Keratinocyte (primary cell): ENCODE data around the gene CRHR2. TPM values are rescaled to one million over a fixed set of nuclear protein-coding genes. Genes with fewer than 3 reads are reported as not detected.

ENCODE experiments used
- DNase-seq: peaks from one replicate; pipeline ENCODE4 v3.0.0-alpha.2; 2011; ENCODE audit warnings: low read depth, missing footprints, low spot score
- FAIRE-seq: peaks from 2 replicates; lab custom pipeline; 2011; peaks lifted over from hg19 to GRCh38; lab: Jason Lieb, UNC
- H2AFZ ChIP-seq: 2 replicates; pipeline ENCODE4 v1.6.0; 2012; ENCODE audit warnings: low read length, control low read depth, inconsistent platforms; ENCODE audit not compliant: control insufficient read depth
- H3K27ac ChIP-seq: 2 replicates; pipeline ENCODE4 v1.5.1; 2011; ENCODE audit warnings: low read length; ENCODE audit not compliant: control insufficient read depth, insufficient read depth
- H3K27me3 ChIP-seq: 3 replicates; pipeline ENCODE4 v1.6.0; 2011; ENCODE audit warnings: low read length; ENCODE audit not compliant: control insufficient read depth, insufficient read depth; ENCODE audit errors: extremely low read depth
- H3K36me3 ChIP-seq, 2 experiments: 2 replicates in 1 of 2; 3 replicates in 1 of 2; pipeline ENCODE4 v1.5.1; 2011; ENCODE audit warnings: low read length in 2 of 2, mild to moderate bottlenecking in 1 of 2; ENCODE audit not compliant: control insufficient read depth in 2 of 2, insufficient read depth in 2 of 2; ENCODE audit errors: extremely low read depth in 1 of 2
- H3K4me1 ChIP-seq: 3 replicates; pipeline ENCODE4 v1.5.1; 2011; ENCODE audit warnings: low read length; ENCODE audit not compliant: control insufficient read depth, insufficient read depth; ENCODE audit errors: extremely low read depth
- H3K4me2 ChIP-seq: 3 replicates; pipeline ENCODE4 v1.6.0; 2011; ENCODE audit warnings: low read depth, low read length; ENCODE audit not compliant: control insufficient read depth, insufficient read depth; ENCODE audit errors: extremely low read depth
- H3K4me3 ChIP-seq, 3 experiments: fragments of 200-600 bp in 1 of 3; sonication (generic) in 1 of 3; 2 replicates in 2 of 3; 3 replicates in 1 of 3; pipeline ENCODE4 v1.5.1; 2011 to 2016; ENCODE audit warnings: low read length in 3 of 3, mild to moderate bottlenecking in 3 of 3, control low read depth in 2 of 3, inconsistent platforms in 1 of 3, low read depth in 1 of 3, mixed read lengths in 1 of 3, mixed run types in 1 of 3, moderate library complexity in 1 of 3; ENCODE audit not compliant: control insufficient read depth in 2 of 3, insufficient read depth in 2 of 3; ENCODE audit errors: extremely low read depth in 1 of 3
- H3K79me2 ChIP-seq: 2 replicates; pipeline ENCODE4 v1.6.0; 2012; ENCODE audit warnings: low read length; ENCODE audit not compliant: control insufficient read depth, insufficient read depth
- H3K9ac ChIP-seq: 3 replicates; pipeline ENCODE4 v1.6.0; 2011; ENCODE audit warnings: low read length; ENCODE audit not compliant: control insufficient read depth, insufficient read depth; ENCODE audit errors: extremely low read depth
- H3K9me1 ChIP-seq: 3 replicates; pipeline ENCODE4 v1.6.0; 2011; ENCODE audit warnings: low read length; ENCODE audit not compliant: control insufficient read depth, insufficient read depth; ENCODE audit errors: extremely low read depth
- H3K9me3 ChIP-seq: 2 replicates; pipeline ENCODE4 v1.5.1; 2012; ENCODE audit warnings: low read depth, low read length; ENCODE audit not compliant: control insufficient read depth
- H4K20me1 ChIP-seq: 3 replicates; pipeline ENCODE4 v1.6.0; 2011; ENCODE audit warnings: low read length; ENCODE audit not compliant: control insufficient read depth, insufficient read depth; ENCODE audit errors: extremely low read depth
- EZH2 ChIP-seq: IDR thresholded peaks from one replicate; pipeline ENCODE4 v1.6.1; 2012; ENCODE audit warnings: inconsistent platforms, mild to moderate bottlenecking, low read length, moderate library complexity
- dilution Hi-C: fragments of 300-500 bp; cut with MboI; formaldehyde crosslinking; loops from one replicate; pipeline ENCODE4 v1.7.0; 2020; ENCODE audit warnings: low sequenced_read_pairs; ENCODE audit not compliant: extremely low pct_ligation_motif_present
- polyA plus RNA-seq, 5 experiments: library from polyadenylated mRNA; depleted of rRNA in 3 of 5; stranded (reverse) in 3 of 5; stranded (forward) in 1 of 5; unstranded in 1 of 5; fragments of >200 nt; gene quantifications; 1 replicate in 1 of 5; 2 replicates in 3 of 5; 3 replicates in 1 of 5; pipeline versions ENCODE4 v1.2.1 to v1.2.3, GENCODE V29; 2011 to 2012; ENCODE audit warnings: missing spikeins in 2 of 5, low read depth in 1 of 5, low replicate concordance in 1 of 5
- TF ChIP-seq, protein P1 (sequence below), 3 experiments: IDR thresholded peaks in 1 of 3; conservative IDR thresholded peaks in 1 of 3; optimal IDR thresholded peaks in 1 of 3; 2 replicates in 2 of 3; 3 replicates in 1 of 3; pipeline versions ENCODE3 to v1.5.1; 2011; ENCODE audit warnings: low read length in 3 of 3, mild to moderate bottlenecking in 3 of 3, moderate library complexity in 2 of 3, control low read depth in 1 of 3, inconsistent platforms in 1 of 3; ENCODE audit not compliant: insufficient read depth in 2 of 3; ENCODE audit errors: extremely low read depth in 1 of 3

The CRHR2 gene
- polyA plus RNA-seq, 1 donor (not counting 4 experiments of a cell fraction or from before 2014, with no cell fraction given), result not detected

DNA sequence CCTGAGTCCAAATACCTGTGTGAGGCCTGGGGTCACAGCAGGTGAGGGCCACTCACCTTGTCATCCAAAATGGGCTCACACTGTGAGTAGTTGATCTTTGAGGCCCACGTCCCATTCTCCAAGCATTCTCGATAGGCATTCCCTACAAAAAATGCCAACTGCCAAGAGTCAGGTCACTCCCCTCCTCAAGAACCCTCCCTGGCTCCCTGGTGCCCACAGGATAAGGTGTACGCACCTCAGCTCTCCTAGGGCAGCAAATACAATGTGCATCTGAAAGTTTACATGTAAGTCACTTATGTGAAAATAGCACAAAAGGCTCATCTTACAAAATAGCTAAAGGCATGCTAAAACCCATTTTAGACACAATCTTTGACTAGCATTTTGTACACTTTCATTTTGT lies 15.1 kb downstream of the CRHR2 start:
- Histone ChIP-seq H3K27ac (no peak overlapping the region), H3K36me3 (no peaks in the 10 kb centered on the region), H3K9me1 (no peaks in the 10 kb centered on the region), H2AFZ (no peak overlapping the region), H3K79me2 (no peaks in the 10 kb centered on the region), H3K9ac (no peak overlapping the region), H3K9me3 (no peaks in the 10 kb centered on the region), H3K4me3 (no peak overlapping the region), H3K4me2 (no peak overlapping the region), H3K27me3 (peaks cover 13% of the 10 kb centered on the region), H3K4me1 (no peaks in the 10 kb centered on the region), H4K20me1 (no peaks in the 10 kb centered on the region)
- TF ChIP-seq, protein P1, sequence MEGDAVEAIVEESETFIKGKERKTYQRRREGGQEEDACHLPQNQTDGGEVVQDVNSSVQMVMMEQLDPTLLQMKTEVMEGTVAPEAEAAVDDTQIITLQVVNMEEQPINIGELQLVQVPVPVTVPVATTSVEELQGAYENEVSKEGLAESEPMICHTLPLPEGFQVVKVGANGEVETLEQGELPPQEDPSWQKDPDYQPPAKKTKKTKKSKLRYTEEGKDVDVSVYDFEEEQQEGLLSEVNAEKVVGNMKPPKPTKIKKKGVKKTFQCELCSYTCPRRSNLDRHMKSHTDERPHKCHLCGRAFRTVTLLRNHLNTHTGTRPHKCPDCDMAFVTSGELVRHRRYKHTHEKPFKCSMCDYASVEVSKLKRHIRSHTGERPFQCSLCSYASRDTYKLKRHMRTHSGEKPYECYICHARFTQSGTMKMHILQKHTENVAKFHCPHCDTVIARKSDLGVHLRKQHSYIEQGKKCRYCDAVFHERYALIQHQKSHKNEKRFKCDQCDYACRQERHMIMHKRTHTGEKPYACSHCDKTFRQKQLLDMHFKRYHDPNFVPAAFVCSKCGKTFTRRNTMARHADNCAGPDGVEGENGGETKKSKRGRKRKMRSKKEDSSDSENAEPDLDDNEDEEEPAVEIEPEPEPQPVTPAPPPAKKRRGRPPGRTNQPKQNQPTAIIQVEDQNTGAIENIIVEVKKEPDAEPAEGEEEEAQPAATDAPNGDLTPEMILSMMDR (optimal IDR thresholded peaks at IDR 0.05 in 1 of 3, IDR thresholded peaks at IDR 0.05 in 1 of 3, conservative IDR thresholded peaks at IDR 0.05 in 1 of 3; ENCODE audit: extremely low read depth in 1 of 3, insufficient read depth in 2 of 3, low read length in 3 of 3), result no peak
- TF ChIP-seq EZH2, result no peak
- dilution Hi-C loops, result no loop called here
- DNase-seq (no peak), FAIRE-seq (no peak)

DNA sequence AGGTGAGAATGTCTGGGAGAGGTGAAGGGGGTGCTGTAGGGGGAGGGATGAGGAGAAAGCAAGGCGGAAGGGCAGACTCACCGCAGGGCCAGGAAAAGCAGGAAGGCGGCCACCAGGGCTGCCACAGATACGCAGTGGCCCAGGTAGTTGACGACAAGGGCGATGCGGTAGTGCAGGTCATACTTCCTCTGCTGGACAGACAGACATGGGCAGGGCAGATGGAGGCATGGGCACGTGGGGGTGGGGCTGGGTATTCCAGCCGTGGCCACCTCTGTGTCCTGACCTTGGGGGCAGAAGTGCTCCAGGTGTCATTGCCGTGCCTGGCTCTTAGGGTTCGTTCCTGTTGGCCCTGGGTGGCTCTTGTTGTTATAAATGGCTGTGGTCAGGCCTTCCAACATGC lies 16.8 kb downstream of the CRHR2 start:
- H2AFZ ChIP-seq, result no peak overlapping the region
- no peak overlapping the region for H3K4me3 ChIP-seq
- no peak overlapping the region for H3K4me2 ChIP-seq
- FAIRE-seq (no peak), DNase-seq (no peak)
- TF ChIP-seq EZH2, result no peak
- TF ChIP-seq, protein P1 (optimal IDR thresholded peaks at IDR 0.05 in 1 of 3, IDR thresholded peaks at IDR 0.05 in 1 of 3, conservative IDR thresholded peaks at IDR 0.05 in 1 of 3; ENCODE audit: extremely low read depth in 1 of 3, insufficient read depth in 2 of 3, low read length in 3 of 3), result no peak
- H3K9ac ChIP-seq, result no peak overlapping the region
- no peak overlapping the region for H3K27ac ChIP-seq
- no peaks in the 10 kb centered on the region for H3K9me1 ChIP-seq
- H3K36me3 ChIP-seq, result no peaks in the 10 kb centered on the region
- peaks cover 17% of the 10 kb centered on the region for H3K27me3 ChIP-seq
- no peaks in the 10 kb centered on the region for H3K79me2 ChIP-seq
- dilution Hi-C loops, result no loop called here
- no peaks in the 10 kb centered on the region for H3K9me3 ChIP-seq
- no peaks in the 10 kb centered on the region for H3K4me1 ChIP-seq
- no peaks in the 10 kb centered on the region for H4K20me1 ChIP-seq
